HG03575 (cell line): ENCODE measurements around the gene UMODL1.

Experiments
- ATAC-seq: cut with Tn5 transposase; IDR thresholded peaks from one replicate; pipeline ENCODE4 v1.9.1; 2021; ENCODE audit not compliant: unreplicated experiment, insufficient number of reproducible peaks, low FRiP score; ENCODE audit errors: extremely low read depth

The UMODL1 gene

DNA sequence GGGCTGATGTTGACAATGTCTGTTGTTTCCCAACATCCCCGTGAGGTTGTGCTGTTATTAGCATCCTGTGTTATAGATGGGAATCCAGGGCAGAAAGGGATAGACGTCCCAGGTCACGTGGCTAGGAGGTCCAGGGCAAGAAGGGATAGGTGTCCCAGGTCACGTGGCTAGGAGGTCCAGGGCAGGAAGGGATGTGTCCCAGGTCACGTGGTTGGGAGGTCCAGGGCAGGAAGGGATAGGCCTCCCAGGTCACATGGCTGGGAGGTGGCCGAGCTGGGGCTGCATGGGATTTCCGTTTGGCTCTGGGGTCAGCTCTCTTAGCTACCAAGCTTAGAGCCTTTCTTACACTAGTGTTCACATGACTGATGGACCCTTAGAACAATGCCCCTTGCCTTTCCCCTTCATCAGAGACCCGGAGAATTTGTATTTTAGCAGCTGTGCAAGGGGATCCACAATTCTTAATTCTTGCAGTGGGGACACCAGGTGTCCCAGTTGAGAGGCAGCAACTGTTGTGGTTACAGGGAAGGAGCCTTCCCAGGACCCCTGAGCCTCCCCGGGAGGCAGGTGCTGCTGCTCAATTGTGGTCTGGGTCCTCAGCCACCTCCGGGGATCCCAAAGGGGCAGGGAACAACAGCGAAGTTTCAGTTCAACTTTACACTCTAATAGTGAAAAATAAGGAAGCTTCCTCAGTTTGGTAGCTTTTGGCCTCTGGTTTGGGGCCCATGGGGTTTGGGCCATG, 69.2 kb downstream of the UMODL1 start:
- ATAC-seq: no peak

DNA sequence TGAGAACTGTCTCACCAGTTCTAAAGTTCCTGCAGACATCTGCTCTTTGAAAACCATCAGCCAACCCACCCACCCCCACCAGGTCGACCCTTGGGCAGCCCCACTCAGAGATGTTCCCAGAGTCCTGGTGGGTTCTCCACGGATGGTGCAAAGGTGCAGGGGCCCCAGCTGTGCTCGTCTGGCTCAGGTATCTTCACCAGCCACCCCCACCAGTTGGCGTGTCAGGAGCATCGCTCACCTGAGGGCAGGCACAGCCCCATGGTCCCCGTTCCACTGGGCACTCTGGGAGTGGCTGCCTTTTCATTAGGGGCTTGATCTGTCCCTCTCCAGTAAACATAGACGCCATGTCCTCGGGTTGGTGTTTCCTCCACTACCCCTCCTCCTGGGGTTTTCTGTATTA, 70.5 kb downstream of the UMODL1 start:
- ATAC-seq: no peak

DNA sequence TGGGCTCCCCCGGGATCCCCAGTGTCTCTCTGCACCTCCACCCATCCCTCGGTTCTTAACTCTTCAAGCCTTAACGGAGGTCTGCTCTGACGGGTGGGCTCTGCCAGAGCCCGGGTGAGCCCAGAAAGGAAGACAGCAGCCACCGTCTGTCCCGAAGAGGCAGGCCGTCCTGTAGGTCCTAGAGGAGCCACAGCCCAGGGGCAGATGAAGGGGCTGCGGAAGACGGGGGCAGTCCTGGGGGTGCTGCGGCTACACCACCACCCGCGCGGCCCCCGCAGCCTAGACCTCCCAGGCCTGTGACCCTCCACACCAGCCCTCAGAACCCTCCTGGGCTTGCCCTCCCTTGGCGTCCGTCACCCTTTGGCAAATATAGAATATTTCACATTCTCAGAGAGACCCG, 71.0 kb downstream of the UMODL1 start:
- no peak for ATAC-seq

- ATAC-seq: no peak
Measured at GRCh38 chr21:42142627-42143026, 71.5 kb downstream of the UMODL1 start.

GRCh38 chr21:42143111-42143510, 72.0 kb downstream of the UMODL1 start:
- no peak for ATAC-seq

- no peak for ATAC-seq
Measured at GRCh38 chr21:42144221-42144620, 73.1 kb downstream of the UMODL1 start.

DNA sequence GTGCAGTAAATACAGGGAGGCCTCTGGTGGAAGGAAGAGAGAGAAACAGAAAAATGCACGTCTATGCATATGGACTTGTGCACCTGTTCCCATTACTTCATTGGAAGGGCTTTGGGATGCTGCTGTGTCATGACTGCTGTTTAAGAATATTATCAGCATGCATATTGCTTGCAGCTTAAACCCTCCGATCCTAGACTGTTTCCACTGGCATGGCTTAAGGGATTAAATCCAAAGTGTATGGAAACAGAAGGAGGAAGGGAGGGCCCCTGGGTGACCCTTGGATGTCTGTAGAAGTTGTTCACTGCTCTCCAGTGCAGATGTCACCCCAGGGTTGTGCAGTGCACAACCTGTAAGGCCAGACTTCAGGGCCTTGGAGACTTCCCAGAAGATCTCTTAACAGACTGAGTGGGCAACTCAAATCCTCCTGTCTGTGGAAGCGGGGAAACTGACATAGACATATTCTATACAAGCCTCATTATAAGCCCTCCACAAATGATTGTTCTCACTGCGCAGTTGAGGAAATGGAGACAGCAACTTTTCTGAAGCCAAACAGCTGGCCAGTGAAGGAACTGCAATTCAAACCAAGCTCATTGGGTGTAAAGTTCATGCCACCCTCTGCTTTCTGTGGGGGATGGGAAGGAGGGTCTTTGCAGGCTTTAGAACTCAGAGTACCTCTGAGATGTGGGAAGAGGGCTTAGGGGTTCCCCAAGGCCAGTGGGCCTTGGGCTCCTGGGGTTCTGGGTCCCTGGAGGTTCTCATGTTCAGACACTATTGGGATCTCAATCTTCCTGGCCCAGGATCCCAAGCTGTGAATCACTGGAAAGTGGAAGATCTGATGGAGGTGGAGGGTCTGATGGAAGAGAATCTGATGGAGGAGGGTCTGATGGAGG, 73.8 kb downstream of the UMODL1 start:
- no peak for ATAC-seq

GRCh38 chr21:42145569-42146272, 74.6 kb downstream of the UMODL1 start:
- no peak for ATAC-seq

GRCh38 chr21:42146273-42146805, 75.2 kb downstream of the UMODL1 start:
- no peak for ATAC-seq

- ATAC-seq: no peak
Measured at GRCh38 chr21:42146821-42147220, 75.7 kb downstream of the UMODL1 start.

- ATAC-seq: no peak
Measured at GRCh38 chr21:42147386-42148020, 76.4 kb downstream of the UMODL1 start.

DNA sequence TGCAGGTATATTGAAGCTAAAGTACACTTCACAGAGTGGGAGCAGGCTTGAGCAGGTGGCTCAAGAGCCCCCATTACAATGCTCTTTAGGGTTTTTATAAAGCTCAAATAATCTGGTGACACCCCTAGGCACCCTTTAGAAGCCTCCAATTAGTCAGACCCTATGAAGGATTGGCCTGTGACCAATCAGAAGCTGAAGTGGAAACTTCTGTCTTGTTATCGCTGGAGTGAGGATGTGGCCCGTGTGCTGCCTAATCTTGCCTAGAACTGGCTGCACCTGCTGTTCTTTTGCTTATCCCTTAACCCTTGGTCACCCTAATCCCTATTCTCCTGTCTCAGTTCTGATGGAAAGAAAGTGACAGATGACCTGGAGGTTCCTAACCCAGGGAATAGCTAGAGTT, 77.0 kb downstream of the UMODL1 start:
- no peak for ATAC-seq

GRCh38 chr21:42148584-42148983, 77.5 kb downstream of the UMODL1 start:
- ATAC-seq: no peak

DNA sequence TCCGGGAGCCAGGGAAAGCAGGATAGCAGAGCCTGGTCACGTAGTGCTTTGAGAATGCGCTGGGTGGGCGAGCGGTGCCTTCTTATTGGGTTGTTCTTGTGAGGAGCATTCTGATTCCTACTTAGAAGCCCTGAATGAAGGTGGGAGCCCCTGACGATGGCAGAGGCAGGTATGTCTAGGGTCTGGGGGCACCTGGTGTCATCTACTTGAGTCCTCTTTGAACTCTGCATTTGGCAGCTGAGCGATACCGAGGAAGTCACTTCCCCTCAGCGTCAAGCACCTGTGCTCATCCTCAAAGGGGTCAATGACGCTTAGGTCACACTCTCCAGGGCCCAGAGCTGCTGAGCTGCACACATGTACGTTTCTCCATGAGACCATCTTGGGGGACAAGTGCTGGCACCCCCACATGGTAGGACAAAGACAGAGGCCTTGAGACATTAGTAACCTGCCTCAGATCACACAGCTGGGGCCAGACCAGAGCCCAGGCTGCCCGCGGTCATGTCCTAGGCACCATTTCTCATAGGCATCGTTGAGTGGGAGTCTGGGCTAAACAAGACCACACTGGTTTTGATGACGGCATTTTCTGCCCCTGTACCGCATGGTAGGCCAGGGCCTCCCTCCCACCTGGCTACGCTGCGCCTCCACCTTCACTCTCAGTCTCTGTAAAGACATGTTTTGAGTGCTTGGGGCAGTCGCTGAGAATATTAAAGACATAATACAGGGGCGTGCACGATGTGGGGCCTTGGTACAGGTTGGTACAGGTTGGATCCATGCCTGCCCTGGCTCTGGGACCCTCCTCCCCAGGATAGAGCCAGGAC, 78.7 kb downstream of the UMODL1 start:
- no peak for ATAC-seq

GRCh38 chr21:42150474-42151085, 79.5 kb downstream of the UMODL1 start:
- no peak for ATAC-seq

DNA sequence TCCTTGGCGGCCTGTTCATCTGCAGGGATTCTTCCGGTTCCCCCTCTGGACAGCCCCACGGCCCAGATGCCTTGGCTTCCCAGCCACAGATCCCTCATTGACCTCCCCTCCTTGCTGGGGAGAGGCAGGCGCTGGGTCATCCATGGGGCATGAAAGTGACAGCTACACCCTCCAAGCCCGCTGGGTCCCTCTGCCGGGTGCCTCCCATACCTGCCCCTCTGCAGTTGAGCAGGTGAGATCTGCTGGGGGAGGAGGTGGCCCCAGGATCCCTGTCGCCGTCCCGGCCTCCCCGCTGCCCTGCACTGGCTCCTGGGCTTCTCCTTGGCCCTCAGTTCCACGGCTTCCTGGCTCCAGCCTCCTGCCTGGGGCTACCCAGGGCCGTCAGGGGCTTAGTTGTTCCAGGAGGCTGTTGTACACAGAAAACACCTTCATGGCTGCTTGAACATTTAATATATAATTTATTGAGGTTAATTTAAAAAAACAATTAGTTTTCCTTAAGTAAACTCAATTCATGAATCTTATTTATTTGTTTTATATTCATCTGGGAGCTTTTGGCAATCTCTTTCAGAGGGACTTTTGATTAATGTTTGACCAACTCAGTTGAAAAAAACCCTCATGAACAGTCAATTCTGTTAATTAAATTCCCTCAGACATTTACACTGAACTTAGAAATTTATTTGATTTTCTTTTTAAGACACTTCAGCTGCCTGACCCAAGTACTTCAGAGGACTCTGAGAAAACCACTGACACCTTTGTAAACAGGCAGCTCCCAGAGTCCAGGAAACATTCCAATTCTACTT, 80.2 kb downstream of the UMODL1 start:
- no peak for ATAC-seq

- ATAC-seq: no peak
Measured at GRCh38 chr21:42151948-42152220, 80.8 kb downstream of the UMODL1 start.
